Lower lobe of right lung (tissue), 2 donors: ENCODE data around the gene RHEX. TPM values are rescaled to one million over a fixed set of nuclear protein-coding genes. Genes with fewer than 3 reads are reported as not detected.
"Not testable (repeated sequence)": the region's sequence is repeated elsewhere in the genome, so short reads cannot be mapped to it uniquely, and the experiment has no call there.

Experiments
- ATAC-seq, 2 donors: fragments of 200-7000 bp; cut with Tn5 transposase; one replicate each; pipeline ENCODE4 v1.9.1; 2020 to 2022; ENCODE audit warnings: mild to moderate bottlenecking in 2 of 2, moderate library complexity in 2 of 2
- DNase-seq: peaks from one replicate; pipeline ENCODE4 v3.0.0-alpha.2; 2020
- H3K27ac ChIP-seq: fragments of 200-600 bp; one replicate; pipeline ENCODE4 v1.8.0; 2022
- H3K27me3 ChIP-seq: fragments of 200-600 bp; one replicate; pipeline ENCODE4 v1.8.0; 2022; ENCODE audit warnings: low read depth
- H3K36me3 ChIP-seq: fragments of 200-600 bp; one replicate; pipeline ENCODE4 v1.8.0; 2022; ENCODE audit warnings: mild to moderate bottlenecking
- H3K4me1 ChIP-seq: fragments of 200-600 bp; one replicate; pipeline ENCODE4 v1.8.0; 2022
- H3K4me3 ChIP-seq: fragments of 200-600 bp; one replicate; pipeline ENCODE4 v1.8.0; 2022; ENCODE audit warnings: mild to moderate bottlenecking
- H3K9me3 ChIP-seq: fragments of 200-600 bp; one replicate; pipeline ENCODE4 v1.8.0; 2022
- CTCF ChIP-seq: fragments of 200-600 bp; IDR thresholded peaks from one replicate; pipeline ENCODE4 v1.8.0; 2022; ENCODE audit warnings: antibody characterized with exemption, mild to moderate bottlenecking
- intact Hi-C: fragments of 100-400 bp; cut with DNase I; formaldehyde crosslinking; loops from one replicate; pipeline ENCODE4 v1.11.0; 2022
- total RNA-seq: library from RNA; stranded (reverse); fragmentation: NEBNext Ultra II Directional; extraction: Animal tissue kit (Norgen Biotek cat#: 25700); gene quantifications from one replicate; pipeline ENCODE4 v1.2.1, GENCODE V29; 2021
- donor health status: DM: no; HTN: yes; CAD: no; lungs with severe emphysema.

The RHEX gene
- total RNA-seq, 1 donor from 2014 or later, result 13.5 TPM

- no peaks in the 10 kb centered on the region for H3K27me3 ChIP-seq
- DNase-seq (no peak), ATAC-seq (no peak)
- no peaks in the 10 kb centered on the region for H3K9me3 ChIP-seq
- no peaks in the 10 kb centered on the region for H3K36me3 ChIP-seq
- intact Hi-C loops, result no loop called here
- no peak for TF ChIP-seq CTCF
- peaks cover 7% of the 10 kb centered on the region for H3K4me1 ChIP-seq
- H3K27ac ChIP-seq, result no peak overlapping the region
- H3K4me3 ChIP-seq, result no peak overlapping the region
Observed at GRCh38 chr1:206049293-206049692, 3.7 kb upstream of the RHEX start.

GRCh38 chr1:206049919-206050600 lies 2.9 kb upstream of the RHEX start:
- Histone ChIP-seq H3K36me3 (no peaks in the 10 kb centered on the region), H3K27ac (no peak overlapping the region), H3K9me3 (no peaks in the 10 kb centered on the region), H3K4me3 (no peak overlapping the region), H3K4me1 (peaks cover 7% of the 10 kb centered on the region), H3K27me3 (no peaks in the 10 kb centered on the region)
- intact Hi-C loops, result no loop called here
- DNase-seq (no peak), ATAC-seq (no peak)
- no peak for TF ChIP-seq CTCF

- no peak overlapping the region for H3K27ac ChIP-seq
Observed at GRCh38 chr1:206050655-206051235, 2.2 kb upstream of the RHEX start.

GRCh38 chr1:206052231-206052865 lies 625 bp upstream of the RHEX start:
- H3K36me3 ChIP-seq, DNase-seq, intact Hi-C loops, H3K4me3 ChIP-seq, H3K27ac ChIP-seq, ATAC-seq, H3K9me3 ChIP-seq, H3K4me1 ChIP-seq, H3K27me3 ChIP-seq: not testable (repeated sequence)

More at GRCh38 chr1:206050655-206051235, 2.2 kb upstream of the RHEX start:
- Histone ChIP-seq H3K27me3 (no peaks in the 10 kb centered on the region), H3K36me3 (no peaks in the 10 kb centered on the region), H3K4me1 (peaks cover 7% of the 10 kb centered on the region), H3K4me3 (no peak overlapping the region), H3K9me3 (no peaks in the 10 kb centered on the region)
- intact Hi-C loops, result no loop called here
- DNase-seq (no peak), ATAC-seq (peak; percentile 47 to 86)
- no peak for TF ChIP-seq CTCF

- not testable (repeated sequence) for H3K27ac ChIP-seq
Observed at GRCh38 chr1:206053616-206054015, 643 bp downstream of the RHEX start.

GRCh38 chr1:206055069-206055625 lies 2.2 kb downstream of the RHEX start:
- H3K27me3 ChIP-seq, ATAC-seq, H3K4me3 ChIP-seq, H3K4me1 ChIP-seq, H3K36me3 ChIP-seq, H3K27ac ChIP-seq, DNase-seq, H3K9me3 ChIP-seq, intact Hi-C loops: not testable (repeated sequence)

More at GRCh38 chr1:206053616-206054015, 643 bp downstream of the RHEX start:
- H3K27me3 ChIP-seq, H3K4me3 ChIP-seq, H3K4me1 ChIP-seq, DNase-seq, H3K36me3 ChIP-seq, H3K9me3 ChIP-seq, intact Hi-C loops, ATAC-seq: not testable (repeated sequence)

- ATAC-seq, result not testable (repeated sequence)
Observed at GRCh38 chr1:206055639-206056323, 2.8 kb downstream of the RHEX start.

GRCh38 chr1:206058289-206058926 lies 5.4 kb downstream of the RHEX start:
- H3K27ac ChIP-seq, H3K36me3 ChIP-seq, ATAC-seq, H3K4me1 ChIP-seq, H3K4me3 ChIP-seq, H3K9me3 ChIP-seq, DNase-seq, H3K27me3 ChIP-seq, intact Hi-C loops: not testable (repeated sequence)

More at GRCh38 chr1:206055639-206056323, 2.8 kb downstream of the RHEX start:
- H3K27ac ChIP-seq, intact Hi-C loops, H3K4me3 ChIP-seq, H3K36me3 ChIP-seq, H3K27me3 ChIP-seq, H3K4me1 ChIP-seq, DNase-seq, H3K9me3 ChIP-seq: not testable (repeated sequence)
